NCI-H2081 (cell line): ENCODE data around the gene C1orf53.

Experiments used
- DNase-seq, 2 experiments: peaks; one replicate each; lab custom pipeline; 2025; lab: John Stamatoyannopoulos, UW

Gene C1orf53

GRCh38 chr1:197908716-197909220 is 6.3 kb downstream of the C1orf53 start:
- no peak for DNase-seq

- no peak for DNase-seq
These were observed 7.0 kb downstream of the C1orf53 start for GRCh38 chr1:197909384-197909783.

- DNase-seq, result no peak
These were observed 7.9 kb downstream of the C1orf53 start for GRCh38 chr1:197910120-197910991.

- no peak for DNase-seq
These were observed 8.9 kb downstream of the C1orf53 start for GRCh38 chr1:197911111-197911856.

GRCh38 chr1:197911857-197912696 is 9.6 kb downstream of the C1orf53 start:
- no peak for DNase-seq

- DNase-seq, result no peak
These were observed 10.5 kb downstream of the C1orf53 start for GRCh38 chr1:197912739-197913494.

- no peak for DNase-seq
These were observed 11.3 kb downstream of the C1orf53 start for GRCh38 chr1:197913495-197914276.

GRCh38 chr1:197914510-197914909 is 12.1 kb downstream of the C1orf53 start:
- DNase-seq, result no peak

- DNase-seq, result peak; percentile 46 to 75
These were observed 12.9 kb downstream of the C1orf53 start for GRCh38 chr1:197915260-197915861.

- peak; percentile 85 for DNase-seq
These were observed 13.6 kb downstream of the C1orf53 start for GRCh38 chr1:197915862-197916499.

- no peak for DNase-seq
These were observed 14.1 kb downstream of the C1orf53 start for GRCh38 chr1:197916500-197916983.

- no peak for DNase-seq
These were observed 15.6 kb downstream of the C1orf53 start for GRCh38 chr1:197917805-197918651.

GRCh38 chr1:197918807-197919345 is 16.4 kb downstream of the C1orf53 start:
- DNase-seq, result no peak

- DNase-seq, result no peak
These were observed 17.1 kb downstream of the C1orf53 start for GRCh38 chr1:197919346-197920066.

- no peak for DNase-seq
These were observed 17.6 kb downstream of the C1orf53 start for GRCh38 chr1:197920067-197920396.

GRCh38 chr1:197920414-197921117 is 18.1 kb downstream of the C1orf53 start:
- no peak for DNase-seq
